Neural cell (in vitro differentiated cells): Measurements from ENCODE around the gene ZNF157. TPM values are rescaled to one million over a fixed set of nuclear protein-coding genes. Genes with fewer than 3 reads are reported as not detected.
A peak's percentile ranks its signal among the peaks of the same experiment; 100 is the strongest.

Experiments
- H2AFZ ChIP-seq: fragments of 200-600, 300-800 bp; sonication (generic), shearing (Covaris generic); 2 replicates; pipeline ENCODE4 v1.6.0; 2014; ENCODE audit warnings: low read depth, mild to moderate bottlenecking, antibody characterized with exemption, low read length, moderate library complexity
- H3F3A ChIP-seq: fragments of 200-600 bp; shearing (Covaris generic); 2 replicates; pipeline ENCODE4 v1.6.1; 2016; ENCODE audit warnings: mild to moderate bottlenecking, moderate library complexity, mixed read lengths, antibody characterized with exemption, low read length; ENCODE audit not compliant: insufficient read depth, poor library complexity, severe bottlenecking
- H3K27ac ChIP-seq: fragments of 200-600, 300-800 bp; sonication (generic), shearing (Covaris generic); 2 replicates; pipeline ENCODE4 v1.5.1; 2014; ENCODE audit warnings: mild to moderate bottlenecking, low read length, moderate library complexity
- H3K27me3 ChIP-seq: fragments of 300-800, 200-600 bp; sonication (generic), shearing (Covaris generic); 2 replicates; pipeline ENCODE4 v1.6.0; 2014; ENCODE audit warnings: mild to moderate bottlenecking, low read depth, low read length, moderate library complexity; ENCODE audit not compliant: insufficient read depth
- H3K36me3 ChIP-seq: fragments of 300-800, 200-600 bp; sonication (generic), shearing (Covaris generic); 2 replicates; pipeline ENCODE4 v1.5.1; 2014; ENCODE audit warnings: mild to moderate bottlenecking, antibody characterized with exemption, low read length, moderate library complexity; ENCODE audit not compliant: insufficient read depth
- H3K4me2 ChIP-seq: fragments of 300-800, 200-600 bp; sonication (generic), shearing (Covaris generic); 2 replicates; pipeline ENCODE4 v1.6.0; 2014; ENCODE audit warnings: mild to moderate bottlenecking, low read length
- H3K4me3 ChIP-seq: fragments of 300-800, 200-600 bp; sonication (generic), shearing (Covaris generic); 2 replicates; pipeline ENCODE4 v1.5.1; 2014; ENCODE audit warnings: mild to moderate bottlenecking, low read length, moderate library complexity
- H3K79me2 ChIP-seq: fragments of 200-600 bp; shearing (Covaris generic); replicated peaks from 2 replicates; pipeline ENCODE4 v1.6.0; 2014; ENCODE audit warnings: mild to moderate bottlenecking, low read length, moderate library complexity; ENCODE audit not compliant: insufficient read depth
- H3K9ac ChIP-seq: fragments of 300-800, 200-600 bp; sonication (generic), shearing (Covaris generic); 2 replicates; pipeline ENCODE4 v1.6.1; 2016; ENCODE audit warnings: mild to moderate bottlenecking, low read length, mixed read lengths
- H3K9me2 ChIP-seq: fragments of 200-600 bp; shearing (Covaris generic); 2 replicates; pipeline ENCODE4 v1.6.1; 2016; ENCODE audit warnings: mild to moderate bottlenecking, low read length, mixed read lengths; ENCODE audit not compliant: insufficient read depth
- H3K9me3 ChIP-seq: fragments of 200-600, 300-800 bp; sonication (generic), shearing (Covaris generic); 2 replicates; pipeline ENCODE4 v1.6.1; 2016; ENCODE audit warnings: mild to moderate bottlenecking, mixed run types, low read length, moderate library complexity, mixed read lengths
- H4K20me1 ChIP-seq: fragments of 200-600 bp; shearing (Covaris generic); 2 replicates; pipeline ENCODE4 v1.6.1; 2016; ENCODE audit warnings: mild to moderate bottlenecking, mixed run types; ENCODE audit not compliant: insufficient read depth
- CTCF ChIP-seq: fragments of 450-650 bp; IDR thresholded peaks from 2 replicates; pipeline ENCODE4 v1.5.1; 2014; ENCODE audit warnings: antibody characterized with exemption, mild to moderate bottlenecking, moderate library complexity; ENCODE audit not compliant: poor library complexity, severe bottlenecking
- EP300 ChIP-seq: fragments of 450-650 bp; conservative IDR thresholded peaks from 2 replicates; pipeline ENCODE4 v1.6.1; 2014; ENCODE audit warnings: antibody characterized with exemption, mild to moderate bottlenecking, moderate library complexity; ENCODE audit not compliant: poor library complexity, severe bottlenecking
- EZH2 ChIP-seq: fragments of 200-600, 300-800 bp; shearing (Covaris generic), sonication (generic); IDR thresholded peaks from 2 replicates; pipeline ENCODE4 v1.6.1; 2014; ENCODE audit warnings: antibody characterized with exemption, low read length, borderline replicate concordance, mild to moderate bottlenecking; ENCODE audit not compliant: insufficient read depth, poor library complexity, severe bottlenecking
- MXI1 ChIP-seq: fragments of 450-650 bp; conservative IDR thresholded peaks from 2 replicates; pipeline ENCODE4 v1.6.1; 2014; ENCODE audit warnings: antibody characterized with exemption, mild to moderate bottlenecking; ENCODE audit not compliant: poor library complexity, severe bottlenecking
- POLR2AphosphoS5 ChIP-seq: IDR thresholded peaks from 2 replicates; pipeline ENCODE4 v1.6.1; 2012
- RAD21 ChIP-seq: fragments of 450-650 bp; conservative IDR thresholded peaks from 2 replicates; pipeline ENCODE4 v1.6.1; 2014; ENCODE audit warnings: antibody characterized with exemption, mild to moderate bottlenecking, moderate library complexity
- REST ChIP-seq: IDR thresholded peaks from 2 replicates; pipeline ENCODE4 v1.6.1; 2012; ENCODE audit warnings: borderline replicate concordance
- SMC3 ChIP-seq: fragments of 450-650 bp; conservative IDR thresholded peaks from 2 replicates; pipeline ENCODE4 v1.6.1; 2014; ENCODE audit warnings: antibody characterized with exemption, mild to moderate bottlenecking, moderate library complexity; ENCODE audit not compliant: poor library complexity
- TAF1 ChIP-seq: IDR thresholded peaks from 2 replicates; pipeline ENCODE4 v1.6.1; 2012; ENCODE audit warnings: low read depth
- polyA plus RNA-seq: library from polyadenylated mRNA; depleted of rRNA; stranded (reverse); fragments of >200 nt; gene quantifications from 2 replicates; pipeline ENCODE4 v1.2.3, GENCODE V29; 2014

The ZNF157 gene
- polyA plus RNA-seq, 1 donor from 2014 or later = 3.5 TPM

- H3K27me3 ChIP-seq = no peaks in the 10 kb centered on the region
- H3K4me2 ChIP-seq = no peak overlapping the region
- no peaks in the 10 kb centered on the region for H3K9me3 ChIP-seq
- H3K9ac ChIP-seq = peak overlapping the region; percentile 83
- no peaks in the 10 kb centered on the region for H3F3A ChIP-seq
- H3K4me3 ChIP-seq = peak overlapping the region; percentile 63
- peak overlapping the region; percentile 99 for H3K27ac ChIP-seq
- no peaks in the 10 kb centered on the region for H3K9me2 ChIP-seq
- H4K20me1 ChIP-seq = no peaks in the 10 kb centered on the region
- no peak overlapping the region for H2AFZ ChIP-seq
- TF ChIP-seq CTCF (no peak), POLR2AphosphoS5 (no peak), RAD21 (no peak), TAF1 (no peak), EP300 (no peak), REST (no peak), MXI1 (no peak), EZH2 (no peak), SMC3 (no peak)
- no peaks in the 10 kb centered on the region for H3K36me3 ChIP-seq
- H3K79me2 ChIP-seq = no peaks in the 10 kb centered on the region
Measured at GRCh38 chrX:47360423-47361179, 9.8 kb upstream of the ZNF157 start.

- no peak overlapping the region for H2AFZ ChIP-seq
- H3K9ac ChIP-seq = peak overlapping the region; percentile 83
- peak overlapping the region; percentile 99 for H3K27ac ChIP-seq
- TF ChIP-seq SMC3 (peak; percentile 60), POLR2AphosphoS5 (peak; percentile 79), REST (peak; percentile 53), RAD21 (peak; percentile 72), EZH2 (no peak), CTCF (peak; percentile 70), MXI1 (peak; percentile 45), EP300 (peak; percentile 85), TAF1 (no peak)
- no peaks in the 10 kb centered on the region for H3K36me3 ChIP-seq
- H3K27me3 ChIP-seq = no peaks in the 10 kb centered on the region
- H3K9me2 ChIP-seq = no peaks in the 10 kb centered on the region
- no peaks in the 10 kb centered on the region for H3K9me3 ChIP-seq
- no peaks in the 10 kb centered on the region for H3K79me2 ChIP-seq
- no peaks in the 10 kb centered on the region for H4K20me1 ChIP-seq
- H3K4me3 ChIP-seq = peak overlapping the region; percentile 63
- no peaks in the 10 kb centered on the region for H3F3A ChIP-seq
- H3K4me2 ChIP-seq = peak overlapping the region; percentile 58
Measured at GRCh38 chrX:47361538-47362511, 8.6 kb upstream of the ZNF157 start.
